ENCODE data around the gene BAZ2B.
A peak's percentile ranks its signal among the peaks of the same experiment; 100 is the strongest.

BAZ2B gene

GRCh38 chr2:159497256-159497655 lies 119.1 kb downstream of the BAZ2B start:
- TF ChIP-seq GLIS3 (CRISPR knock-in tag; IDR thresholded peaks at IDR 0.05) (no peak), SNAI2 (CRISPR knock-in tag; IDR thresholded peaks at IDR 0.05) (no peak), CSRNP3 (CRISPR knock-in tag; IDR thresholded peaks at IDR 0.05) (no peak), ZFP3 (CRISPR knock-in tag; IDR thresholded peaks at IDR 0.05) (no peak), ESRRG (CRISPR knock-in tag; IDR thresholded peaks at IDR 0.05) (no peak), TCF4 (CRISPR knock-in tag; IDR thresholded peaks at IDR 0.05; ENCODE audit: borderline replicate concordance) (no peak), RARB (CRISPR knock-in tag; IDR thresholded peaks at IDR 0.05) (no peak)
- ATAC-seq: peak; percentile 99

- no peak for ATAC-seq
- TF ChIP-seq PATZ1 (CRISPR knock-in tag; IDR thresholded peaks at IDR 0.05; ENCODE audit: borderline replicate concordance) (no peak), ISL1 (CRISPR knock-in tag; IDR thresholded peaks at IDR 0.05) (no peak), ZFP3 (CRISPR knock-in tag; IDR thresholded peaks at IDR 0.05) (no peak), SNAI2 (CRISPR knock-in tag; IDR thresholded peaks at IDR 0.05) (no peak), POU6F1 (CRISPR knock-in tag; IDR thresholded peaks at IDR 0.05; ENCODE audit: borderline replicate concordance, low read depth) (no peak), CSDC2 (CRISPR knock-in tag; IDR thresholded peaks at IDR 0.05) (no peak), ARNTL (CRISPR knock-in tag; IDR thresholded peaks at IDR 0.05; ENCODE audit: borderline replicate concordance, low read depth) (no peak), TCF4 (CRISPR knock-in tag; IDR thresholded peaks at IDR 0.05; ENCODE audit: borderline replicate concordance) (no peak), CREB5 (CRISPR knock-in tag; IDR thresholded peaks at IDR 0.05; ENCODE audit: low read depth) (no peak), ZNF70 (CRISPR knock-in tag; IDR thresholded peaks at IDR 0.05) (no peak), TSHZ2 (CRISPR knock-in tag; IDR thresholded peaks at IDR 0.05) (no peak), TOX (CRISPR knock-in tag; IDR thresholded peaks at IDR 0.05; ENCODE audit: borderline replicate concordance) (no peak), RARB (CRISPR knock-in tag; IDR thresholded peaks at IDR 0.05) (no peak), GLIS3 (CRISPR knock-in tag; IDR thresholded peaks at IDR 0.05) (no peak), ZNF8 (CRISPR knock-in tag; IDR thresholded peaks at IDR 0.05) (no peak)
These were observed 126.9 kb downstream of the BAZ2B start for GRCh38 chr2:159489476-159489875.

GRCh38 chr2:159484532-159484931 lies 131.8 kb downstream of the BAZ2B start:
- ATAC-seq: no peak
- TF ChIP-seq OSR1 (CRISPR knock-in tag; IDR thresholded peaks at IDR 0.05): no peak
- no peak for TF ChIP-seq ZFP3 (CRISPR knock-in tag; IDR thresholded peaks at IDR 0.05)
- TF ChIP-seq GLIS3 (CRISPR knock-in tag; IDR thresholded peaks at IDR 0.05): no peak
- TF ChIP-seq TOX (CRISPR knock-in tag; IDR thresholded peaks at IDR 0.05; ENCODE audit: borderline replicate concordance): no peak
- no peak for TF ChIP-seq ZNF8 (CRISPR knock-in tag; IDR thresholded peaks at IDR 0.05)
- TF ChIP-seq ZFP30 (CRISPR knock-in tag; IDR thresholded peaks at IDR 0.05): no peak
- TF ChIP-seq BACH2 (CRISPR knock-in tag; IDR thresholded peaks at IDR 0.05; ENCODE audit: borderline replicate concordance): no peak
- TF ChIP-seq POU6F1 (CRISPR knock-in tag; IDR thresholded peaks at IDR 0.05; ENCODE audit: borderline replicate concordance, low read depth): no peak
- no peak for TF ChIP-seq ISL1 (CRISPR knock-in tag; IDR thresholded peaks at IDR 0.05)
- TF ChIP-seq SNAI2 (CRISPR knock-in tag; IDR thresholded peaks at IDR 0.05): no peak
- no peak for TF ChIP-seq CSRNP3 (CRISPR knock-in tag; IDR thresholded peaks at IDR 0.05)
- no peak for TF ChIP-seq ARNTL (CRISPR knock-in tag; IDR thresholded peaks at IDR 0.05; ENCODE audit: borderline replicate concordance, low read depth)
- no peak for TF ChIP-seq PATZ1 (CRISPR knock-in tag; IDR thresholded peaks at IDR 0.05; ENCODE audit: borderline replicate concordance)
- no peak for TF ChIP-seq ZNF70 (CRISPR knock-in tag; IDR thresholded peaks at IDR 0.05)
- no peak for TF ChIP-seq CSDC2 (CRISPR knock-in tag; IDR thresholded peaks at IDR 0.05)

Data from SK-N-SH treated with all-trans-retinoic acid at 6 μM for 48 hours (cell line).